Sigmoid colon (tissue), 7 donors: ENCODE measurements around the gene SLC25A15. TPM values are rescaled to one million over a fixed set of nuclear protein-coding genes. Genes with fewer than 3 reads are reported as not detected.
A peak's percentile ranks its signal among the peaks of the same experiment; 100 is the strongest.
"Not testable (repeated sequence)": the region's sequence is repeated elsewhere in the genome, so short reads cannot be mapped to it uniquely, and the experiment has no call there.

Source experiments
- DNase-seq: peaks from one replicate; pipeline ENCODE4 v3.0.0-alpha.2; 2019
- H3K27ac ChIP-seq, 4 donors: fragments of 200-600 bp; sonication (generic); one replicate each; pipeline ENCODE4 v1.5.1; 2016 to 2019; ENCODE audit warnings: mild to moderate bottlenecking in 1 of 4
- H3K27me3 ChIP-seq, 3 donors: fragments of 200-600 bp; sonication (generic); one replicate each; pipeline ENCODE4 v1.5.1; 2019; ENCODE audit warnings: mild to moderate bottlenecking in 1 of 3
- H3K36me3 ChIP-seq, 4 donors: fragments of 200-600 bp; sonication (generic); one replicate each; pipeline ENCODE4 v1.5.1; 2016 to 2019
- H3K4me1 ChIP-seq, 4 donors: fragments of 200-600 bp; sonication (generic); one replicate each; pipeline ENCODE4 v1.5.1; 2017 to 2019
- H3K4me3 ChIP-seq, 4 donors: fragments of 200-600 bp; sonication (generic); one replicate each; pipeline ENCODE4 v1.5.1; 2017 to 2019; ENCODE audit warnings: mild to moderate bottlenecking in 2 of 4, moderate library complexity in 1 of 4
- H3K9me3 ChIP-seq, 4 donors: fragments of 200-600 bp in 3 of 4; sonication (generic) in 3 of 4; one replicate each; pipeline versions ENCODE4 v1.5.1 to v1.6.1; 2013 to 2019
- EP300 ChIP-seq, 4 donors: sonication (generic); formaldehyde crosslinking; IDR thresholded peaks; one replicate each; pipeline ENCODE4 v1.6.1; 2017; ENCODE audit warnings: antibody characterized with exemption in 4 of 4
- POLR2A ChIP-seq, 2 donors: fragments of 450-650 bp; IDR thresholded peaks; one replicate each; pipeline ENCODE4 v1.6.1; 2016; ENCODE audit warnings: antibody characterized with exemption in 2 of 2, mild to moderate bottlenecking in 2 of 2, moderate library complexity in 2 of 2
- POLR2AphosphoS5 ChIP-seq, 4 donors: sonication (generic); formaldehyde crosslinking; IDR thresholded peaks; one replicate each; pipeline ENCODE4 v1.6.1; 2017; ENCODE audit warnings: antibody characterized with exemption in 4 of 4
- whole genome bisulfite sequencing, 2 donors: extraction: QIAGEN DNeasy Blood & Tissue Kit; methylation state at CpG; one replicate each; pipeline ENCODE4 v1.1.7; 2013; 5-methylcytosine and 5-hydroxymethylcytosine counted together
- intact Hi-C: fragments of 100-400 bp; cut with DNase I; formaldehyde crosslinking; loops from one replicate; pipeline ENCODE4 v1.15.1; 2023
- polyA plus RNA-seq, 3 donors: library from polyadenylated mRNA; stranded (reverse); fragments of 200-250 nt; gene quantifications; one replicate each; pipeline ENCODE4 v1.2.3, GENCODE V29; 2013
- total RNA-seq, 4 donors: library from RNA; depleted of rRNA; stranded (reverse); fragments of >200 nt; gene quantifications; one replicate each; pipeline ENCODE4 v1.1.0, GENCODE V29; 2016
- TF ChIP-seq, protein P1 (sequence below), 4 experiments: fragments of 450-650 bp in 3 of 4; fragments of 200-600 bp in 1 of 4; IDR thresholded peaks; one replicate each; pipeline ENCODE4 v1.5.1; 2016 to 2019; ENCODE audit warnings: antibody characterized with exemption in 4 of 4, mild to moderate bottlenecking in 3 of 4, moderate library complexity in 2 of 4
- donor health status: healthy with polysubstance abuse.
- donor health status: Bipolar disorder and iron deficiency.
- donor health status: healthy.

SLC25A15 gene
- total and polyA plus RNA-seq, 7 donors: 0.55 to 6.5 (median 3.6) TPM

DNA sequence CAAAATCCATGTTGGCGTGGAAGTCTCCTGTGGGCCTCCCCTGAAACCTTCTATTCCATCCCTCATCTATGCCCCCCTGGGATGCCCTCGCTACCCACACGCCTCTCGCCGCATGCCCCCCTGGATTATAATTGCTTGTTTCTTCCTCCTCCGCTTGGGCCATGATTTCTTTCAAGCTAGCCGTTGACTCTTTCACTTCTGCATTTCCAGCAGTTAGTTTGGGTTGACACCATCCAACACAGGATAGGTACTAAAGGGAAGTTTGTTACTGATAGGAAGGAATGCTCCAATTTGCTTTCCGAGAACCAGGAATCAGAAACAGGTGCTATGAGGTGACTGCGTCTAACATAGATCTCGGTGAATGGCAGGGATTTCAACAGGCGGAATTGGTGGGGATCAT, 7.7 kb upstream of the SLC25A15 start:
- Histone ChIP-seq H3K36me3 (no peaks in the 10 kb centered on the region), H3K4me1 (peaks cover 0 to 8% (median 0%) of the 10 kb centered on the region in 4 donors), H3K27me3 (no peaks in the 10 kb centered on the region), H3K9me3 (no peaks in the 10 kb centered on the region), H3K27ac (no peak overlapping the region), H3K4me3 (no peak overlapping the region)
- no peak for DNase-seq
- WGBS, 2 donors: 84 to 92% methylated on average over 11 of the region's 11 CpGs
- no peak for TF ChIP-seq EP300 (IDR thresholded peaks at IDR 0.05)
- no peak for TF ChIP-seq POLR2AphosphoS5 (IDR thresholded peaks at IDR 0.05)
- no peak for TF ChIP-seq POLR2A (IDR thresholded peaks at IDR 0.05)
- TF ChIP-seq, protein P1, sequence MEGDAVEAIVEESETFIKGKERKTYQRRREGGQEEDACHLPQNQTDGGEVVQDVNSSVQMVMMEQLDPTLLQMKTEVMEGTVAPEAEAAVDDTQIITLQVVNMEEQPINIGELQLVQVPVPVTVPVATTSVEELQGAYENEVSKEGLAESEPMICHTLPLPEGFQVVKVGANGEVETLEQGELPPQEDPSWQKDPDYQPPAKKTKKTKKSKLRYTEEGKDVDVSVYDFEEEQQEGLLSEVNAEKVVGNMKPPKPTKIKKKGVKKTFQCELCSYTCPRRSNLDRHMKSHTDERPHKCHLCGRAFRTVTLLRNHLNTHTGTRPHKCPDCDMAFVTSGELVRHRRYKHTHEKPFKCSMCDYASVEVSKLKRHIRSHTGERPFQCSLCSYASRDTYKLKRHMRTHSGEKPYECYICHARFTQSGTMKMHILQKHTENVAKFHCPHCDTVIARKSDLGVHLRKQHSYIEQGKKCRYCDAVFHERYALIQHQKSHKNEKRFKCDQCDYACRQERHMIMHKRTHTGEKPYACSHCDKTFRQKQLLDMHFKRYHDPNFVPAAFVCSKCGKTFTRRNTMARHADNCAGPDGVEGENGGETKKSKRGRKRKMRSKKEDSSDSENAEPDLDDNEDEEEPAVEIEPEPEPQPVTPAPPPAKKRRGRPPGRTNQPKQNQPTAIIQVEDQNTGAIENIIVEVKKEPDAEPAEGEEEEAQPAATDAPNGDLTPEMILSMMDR (IDR thresholded peaks at IDR 0.05): no peak
- intact Hi-C loops: no loop called here

DNA sequence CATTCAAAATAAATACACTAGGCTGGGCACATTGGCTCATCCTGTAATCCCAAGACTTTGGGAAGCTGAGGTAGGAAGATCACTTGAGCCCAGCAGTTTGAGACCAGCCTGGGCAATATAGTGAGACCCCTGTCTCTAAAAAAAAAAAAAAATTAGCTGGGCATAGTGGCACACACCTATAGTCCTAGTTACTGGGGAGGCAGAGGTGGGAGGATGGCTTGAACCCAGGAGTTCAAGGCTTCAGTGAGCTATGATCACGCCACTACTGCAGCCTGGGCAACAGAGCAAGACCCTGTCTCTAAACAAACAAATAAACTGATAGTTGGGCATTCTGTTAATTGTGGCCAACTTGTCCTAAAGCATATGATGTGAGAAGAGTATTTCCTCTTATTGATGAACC, 6.4 kb upstream of the SLC25A15 start:
- 90 to 97% methylated on average over 1 of the region's 1 CpG for WGBS, 2 donors

DNA sequence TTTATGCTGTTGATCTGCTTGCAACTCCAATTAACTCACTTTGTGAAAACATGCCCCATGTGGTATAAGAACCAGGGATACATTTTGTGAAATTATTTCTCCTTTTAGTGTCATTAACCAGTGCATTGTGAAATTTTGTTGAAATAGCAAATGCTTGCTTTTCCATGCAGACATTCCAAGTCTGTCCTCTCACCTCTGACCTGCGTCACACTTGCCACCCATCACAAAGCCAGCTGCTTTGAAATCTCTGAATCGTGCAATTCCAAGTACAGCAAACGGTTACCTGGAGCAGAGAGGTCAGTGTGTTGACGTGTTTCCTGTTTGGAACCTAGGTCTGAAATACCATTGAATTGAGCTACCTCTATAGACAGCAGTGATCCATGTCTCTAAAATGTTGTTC, 4.9 kb upstream of the SLC25A15 start:
- WGBS, 2 donors: 89 to 93% methylated on average over 4 of the region's 4 CpGs
- Histone ChIP-seq H3K27me3 (no peaks in the 10 kb centered on the region), H3K4me3 (no peak overlapping the region), H3K36me3 (no peaks in the 10 kb centered on the region), H3K27ac (no peak overlapping the region), H3K9me3 (no peaks in the 10 kb centered on the region), H3K4me1 (peaks cover 0 to 3% (median 0%) of the 10 kb centered on the region in 4 donors)
- TF ChIP-seq POLR2AphosphoS5 (IDR thresholded peaks at IDR 0.05) (no peak), EP300 (IDR thresholded peaks at IDR 0.05) (no peak), POLR2A (IDR thresholded peaks at IDR 0.05) (no peak)
- TF ChIP-seq, protein P1 (IDR thresholded peaks at IDR 0.05): no peak
- intact Hi-C loops: no loop called here
- no peak for DNase-seq

More for the DNA sequence above, 6.4 kb upstream of the SLC25A15 start:
- H3K27ac ChIP-seq, H3K9me3 ChIP-seq, DNase-seq, intact Hi-C loops, H3K27me3 ChIP-seq, H3K4me1 ChIP-seq, H3K36me3 ChIP-seq, H3K4me3 ChIP-seq: not testable (repeated sequence)

DNA sequence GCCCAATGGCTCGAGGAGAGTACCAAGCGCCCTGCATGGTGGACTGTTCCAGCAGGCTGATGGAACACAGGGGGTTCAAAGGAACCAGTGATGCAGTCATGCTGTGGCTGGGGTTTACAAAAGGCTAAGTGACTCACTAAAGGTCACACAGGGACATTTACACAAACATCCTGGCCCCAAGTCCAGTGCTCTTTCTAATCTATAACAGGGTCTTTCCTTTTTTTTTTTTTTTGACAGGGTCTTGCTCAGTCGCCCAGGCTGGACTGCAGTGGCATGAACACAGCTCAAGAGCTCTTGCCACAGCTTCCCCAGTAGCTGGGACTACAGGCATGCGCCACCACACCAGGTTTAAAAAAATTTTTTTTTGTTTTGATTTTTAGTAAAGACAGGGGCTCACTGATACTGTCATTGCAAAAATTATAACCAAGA, 2.8 kb upstream of the SLC25A15 start:
- 86 to 90% methylated on average over 4 of the region's 4 CpGs for WGBS, 2 donors
- Histone ChIP-seq H3K4me1 (peaks cover 0 to 9% (median 7%) of the 10 kb centered on the region in 4 donors), H3K27ac (no peak overlapping the region), H3K4me3 (no peak overlapping the region), H3K9me3 (no peaks in the 10 kb centered on the region), H3K27me3 (no peaks in the 10 kb centered on the region), H3K36me3 (no peaks in the 10 kb centered on the region)
- DNase-seq: no peak
- intact Hi-C loops: no loop called here
- TF ChIP-seq, protein P1 (IDR thresholded peaks at IDR 0.05): no peak
- TF ChIP-seq EP300 (IDR thresholded peaks at IDR 0.05) (no peak), POLR2A (IDR thresholded peaks at IDR 0.05) (no peak), POLR2AphosphoS5 (IDR thresholded peaks at IDR 0.05) (no peak)

DNA sequence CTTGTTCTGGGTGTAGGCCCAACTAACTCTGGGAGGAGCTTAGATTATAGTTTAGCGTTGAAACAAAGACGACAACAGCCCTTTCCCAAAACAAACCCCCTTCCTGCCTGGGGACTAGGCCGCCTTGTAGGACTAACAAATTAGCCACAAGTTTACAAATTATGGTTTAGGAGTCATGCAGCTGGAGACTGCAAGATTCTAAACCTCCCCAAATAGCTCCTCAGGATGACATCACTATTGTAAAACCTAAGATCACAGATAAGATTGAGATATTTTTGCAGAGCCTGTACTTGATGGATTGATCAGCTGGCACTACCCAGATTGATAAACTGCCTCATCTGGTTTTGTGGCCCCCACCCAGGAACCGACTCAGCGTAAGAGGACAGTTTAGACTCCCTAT, 2.3 kb upstream of the SLC25A15 start:
- WGBS, 2 donors: 77 to 82% methylated on average over 5 of the region's 5 CpGs
- no peaks in the 10 kb centered on the region for H3K27me3 ChIP-seq
- H3K9me3 ChIP-seq: no peaks in the 10 kb centered on the region
- no peaks in the 10 kb centered on the region for H3K36me3 ChIP-seq
- H3K4me3 ChIP-seq: no peak overlapping the region
- H3K27ac ChIP-seq: no peak overlapping the region
- intact Hi-C loops: no loop called here
- TF ChIP-seq, protein P1 (IDR thresholded peaks at IDR 0.05): no peak
- TF ChIP-seq POLR2A (IDR thresholded peaks at IDR 0.05) (no peak), POLR2AphosphoS5 (IDR thresholded peaks at IDR 0.05) (no peak), EP300 (IDR thresholded peaks at IDR 0.05) (no peak)
- peaks cover 0 to 9% (median 7%) of the 10 kb centered on the region in 4 donors for H3K4me1 ChIP-seq
- no peak for DNase-seq

DNA sequence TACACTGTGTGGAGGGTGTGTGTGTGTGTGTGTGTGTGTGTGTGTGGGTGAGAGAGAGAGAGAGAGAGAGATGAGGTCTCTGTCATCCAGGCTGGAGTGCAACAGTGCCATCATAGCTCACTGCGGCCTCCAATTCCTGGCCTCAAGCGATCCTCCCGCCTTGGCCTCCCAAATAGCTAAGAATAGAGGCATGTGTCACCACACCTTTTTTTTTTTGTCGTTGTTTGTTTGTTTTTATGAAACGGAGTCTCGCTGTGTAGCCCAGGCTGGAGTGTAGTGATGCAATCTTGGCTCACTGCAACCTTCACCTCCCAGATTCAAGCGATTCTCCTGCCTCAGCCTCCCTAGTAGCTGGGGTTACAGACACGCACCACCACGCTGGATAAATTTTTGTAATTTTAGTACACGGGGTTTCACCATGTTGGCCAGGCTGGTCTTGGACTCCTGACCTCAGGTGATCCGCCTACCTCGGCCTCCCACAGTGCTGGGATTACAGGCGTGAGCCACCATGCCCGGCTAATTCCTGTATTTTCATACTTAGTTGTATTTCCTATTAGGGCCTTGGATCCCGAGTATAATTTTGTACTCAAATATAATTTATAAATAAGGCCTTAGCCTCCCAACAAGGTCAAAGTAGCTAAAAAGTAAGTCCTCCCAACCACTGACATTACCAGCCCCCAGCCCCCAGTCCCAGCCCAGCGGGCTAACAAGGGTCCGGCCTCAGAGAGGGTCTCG, 704 bp upstream of the SLC25A15 start:
- Histone ChIP-seq H3K4me3 (peak overlapping the region; percentile 46 to 73 (median 70)), H3K27ac (peak overlapping the region; percentile 78 to 83 (median 80))
- intact Hi-C loops: loop anchor here (2.0 kb wide), 1 partner anchor 18 kb away; the partner anchor contains the start of gene MRPS31
- DNase-seq, H3K4me1 ChIP-seq, H3K9me3 ChIP-seq, H3K36me3 ChIP-seq, H3K27me3 ChIP-seq: not testable (repeated sequence)
- WGBS, 2 donors: 38 to 53% methylated on average over 18 of the region's 18 CpGs
